HCT116 (cell line): ENCODE measurements around the gene CFB. TPM values are rescaled to one million over a fixed set of nuclear protein-coding genes. Genes with fewer than 3 reads are reported as not detected.
A peak's percentile ranks its signal among the peaks of the same experiment; 100 is the strongest.

ENCODE experiments used
- ATAC-seq: fragments of 200-7000 bp; cut with Tn5 transposase; 2 replicates; pipeline ENCODE4 v1.9.1; 2020; ENCODE audit warnings: mild to moderate bottlenecking, moderate library complexity
- BruUV-seq: library from RNA; stranded (reverse); fragments of 400-500 nt; replicated peaks from 2 replicates; lab custom pipeline; 2021; lab: Mats Ljungman, UMichigan
- CTCF ChIA-PET: fragments of 300-600 bp; sonication (Branson Sonifier 250); formaldehyde crosslinking; loops from one replicate; lab custom pipeline; 2021; ENCODE audit warnings: antibody characterized with exemption; lab: Charles Lee
- POLR2A ChIA-PET: fragments of 300-600, 350-600 bp; sonication (Branson Sonifier 250); formaldehyde crosslinking; loops from one replicate; lab custom pipeline; 2021; ENCODE audit warnings: antibody characterized with exemption; lab: Charles Lee
- RAD21 ChIA-PET, 2 experiments: fragments of 300-600 bp; sonication (Branson Sonifier 250); formaldehyde crosslinking; loops; one replicate each; lab custom pipeline; 2023; ENCODE audit warnings: low total read pairs in 2 of 2; ENCODE audit not compliant: uncharacterized antibody in 2 of 2, unreplicated experiment in 2 of 2, low non-redundant PET in 1 of 2; lab: Charles Lee
- DNase-seq: peaks from one replicate; pipeline ENCODE4 v3.0.0-alpha.2; 2010; ENCODE audit warnings: low read depth, low spot score
- H2AFZ ChIP-seq: fragments of 200-600 bp; shearing (Covaris generic), sonication (generic); 2 replicates; pipeline ENCODE4 v1.6.1; 2017; ENCODE audit warnings: low read depth, mixed run types, mixed read lengths, antibody characterized with exemption, low read length; ENCODE audit not compliant: poor library complexity, severe bottlenecking
- H3K27ac ChIP-seq: 2 replicates; pipeline ENCODE4 v1.5.1; 2012; ENCODE audit warnings: low read depth, low read length
- H3K27me3 ChIP-seq: fragments of 200-600 bp; sonication (generic); 2 replicates; pipeline ENCODE4 v1.6.1; 2016; ENCODE audit warnings: mixed run types, low read length, mixed read lengths; ENCODE audit not compliant: insufficient read depth
- H3K36me3 ChIP-seq, 2 experiments: fragments of 200-500 bp in 1 of 2; fragments of 200-600 bp in 1 of 2; sonication (Bioruptor generic) in 1 of 2; sonication (generic) in 1 of 2; 2 replicates each; pipeline versions ENCODE4 v1.5.1 to v1.6.1; 2014 to 2016; ENCODE audit warnings: low read length in 2 of 2, inconsistent platforms in 1 of 2, mixed read lengths in 1 of 2, mixed run types in 1 of 2; ENCODE audit not compliant: insufficient read depth in 2 of 2, control insufficient read depth in 1 of 2
- H3K4me1 ChIP-seq, 2 experiments: fragments of 200-600 bp in 1 of 2; sonication (generic) in 1 of 2; 2 replicates each; pipeline versions ENCODE4 v1.5.1 to v1.6.1; 2012 to 2017; ENCODE audit warnings: low read length in 2 of 2, inconsistent platforms in 1 of 2, mild to moderate bottlenecking in 1 of 2, mixed read lengths in 1 of 2, mixed run types in 1 of 2, moderate library complexity in 1 of 2; ENCODE audit not compliant: insufficient read depth in 2 of 2, control insufficient read depth in 1 of 2
- H3K4me2 ChIP-seq: fragments of 200-600 bp; sonication (generic); 2 replicates; pipeline ENCODE4 v1.6.1; 2017; ENCODE audit warnings: mixed run types, low read length, mixed read lengths
- H3K4me3 ChIP-seq, 2 experiments: fragments of 200-600 bp in 1 of 2; sonication (generic) in 1 of 2; replicated peaks in 1 of 2; 2 replicates each; pipeline ENCODE4 v1.5.1; 2011 to 2016; ENCODE audit warnings: low read length in 2 of 2, control low read depth in 1 of 2, low read depth in 1 of 2, mild to moderate bottlenecking in 1 of 2, mixed read lengths in 1 of 2, mixed run types in 1 of 2
- H3K79me2 ChIP-seq: fragments of 200-600 bp; sonication (generic); 2 replicates; pipeline ENCODE4 v1.6.1; 2017; ENCODE audit warnings: mild to moderate bottlenecking, mixed run types, low read length, moderate library complexity, mixed read lengths; ENCODE audit not compliant: insufficient read depth
- H3K9ac ChIP-seq: fragments of 200-600 bp; sonication (generic); 2 replicates; pipeline ENCODE4 v1.6.1; 2016; ENCODE audit warnings: low read length, mixed read lengths
- H3K9me2 ChIP-seq: fragments of 200-600 bp; sonication (generic), shearing (Covaris generic); 2 replicates; pipeline ENCODE4 v1.6.1; 2017; ENCODE audit warnings: mixed run types, mild to moderate bottlenecking, moderate library complexity; ENCODE audit not compliant: insufficient read depth
- H3K9me3 ChIP-seq, 2 experiments: fragments of 200-500 bp in 1 of 2; fragments of 200-600 bp in 1 of 2; sonication (Bioruptor generic) in 1 of 2; sonication (generic) in 1 of 2; 2 replicates each; pipeline ENCODE4 v1.6.1; 2014 to 2017; ENCODE audit warnings: low read length in 2 of 2, mixed read lengths in 2 of 2, inconsistent platforms in 1 of 2, low read depth in 1 of 2, mild to moderate bottlenecking in 1 of 2, mixed run types in 1 of 2, moderate library complexity in 1 of 2; ENCODE audit not compliant: control insufficient read depth in 1 of 2, insufficient read depth in 1 of 2
- H4K20me1 ChIP-seq: fragments of 200-600 bp; sonication (generic), shearing (Covaris generic); 2 replicates; pipeline ENCODE4 v1.6.1; 2017; ENCODE audit warnings: mixed run types, mild to moderate bottlenecking, moderate library complexity; ENCODE audit not compliant: insufficient read depth
- CBX3 ChIP-seq: IDR thresholded peaks from 2 replicates; pipeline ENCODE4 v1.6.1; 2012; ENCODE audit warnings: low read depth
- CEBPB ChIP-seq: IDR thresholded peaks from 2 replicates; pipeline ENCODE4 v1.6.1; 2012; ENCODE audit warnings: low read depth
- EZH2phosphoT487 ChIP-seq: fragments of 200-600 bp; IDR thresholded peaks from 2 replicates; pipeline ENCODE4 v1.6.1; 2018; ENCODE audit warnings: antibody characterized with exemption, borderline replicate concordance
- FOSL1 ChIP-seq: IDR thresholded peaks from 2 replicates; pipeline ENCODE4 v1.6.1; 2012; ENCODE audit warnings: low read depth
- POLR2A ChIP-seq: IDR thresholded peaks from 2 replicates; pipeline ENCODE4 v1.7.0; 2011; ENCODE audit warnings: borderline replicate concordance; ENCODE audit not compliant: insufficient read depth, insufficient read length; ENCODE audit errors: extremely low read depth
- POLR2AphosphoS5 ChIP-seq: IDR thresholded peaks from 2 replicates; pipeline ENCODE4 v1.6.1; 2011; ENCODE audit warnings: mild to moderate bottlenecking, low read depth, low read length, moderate library complexity
- RAD21 ChIP-seq: IDR thresholded peaks from 2 replicates; pipeline ENCODE4 v1.6.1; 2012; ENCODE audit warnings: low read depth, mild to moderate bottlenecking
- SIN3A ChIP-seq: IDR thresholded peaks from 2 replicates; pipeline ENCODE4 v1.6.1; 2012; ENCODE audit warnings: low read depth
- SRF ChIP-seq: IDR thresholded peaks from 2 replicates; pipeline ENCODE4 v1.6.1; 2012; ENCODE audit warnings: low read depth
- ZBTB33 ChIP-seq: IDR thresholded peaks from 2 replicates; pipeline ENCODE4 v1.6.1; 2011; ENCODE audit warnings: mild to moderate bottlenecking, low read length, moderate library complexity; ENCODE audit not compliant: insufficient replicate concordance; ENCODE audit errors: extremely low read depth
- ZNF274 ChIP-seq: fragments of 200-500 bp; sonication (Bioruptor generic); IDR thresholded peaks from 2 replicates; pipeline ENCODE4 v1.6.1; 2014; ENCODE audit warnings: mild to moderate bottlenecking, low read depth, low read length, inconsistent platforms
- intact Hi-C: fragments of 100-400 bp; cut with micrococcal nuclease; formaldehyde crosslinking; loops from 2 replicates; pipeline ENCODE4 v1.10.0; 2022
- total RNA-seq: library from RNA; stranded (reverse); gene quantifications from one replicate; pipeline ENCODE4 v1.2.1, GENCODE V29; 2021; ENCODE audit not compliant: unreplicated experiment

CFB gene
- total RNA-seq, 1 experiment from 2014 or later = 1.5 TPM

GRCh38 chr6:31969712-31970603 lies 24.1 kb downstream of the CFB start:
- Histone ChIP-seq H3K27ac (no peak overlapping the region), H3K9me2 (no peaks in the 10 kb centered on the region), H3K27me3 (no peaks in the 10 kb centered on the region), H3K36me3 (peaks cover 16 to 31% of the 10 kb centered on the region in 2 experiments; a peak in 3 of 4 replicates), H2AFZ (no peak overlapping the region), H3K4me2 (peak overlapping the region; percentile 98), H3K9me3 (no peaks in the 10 kb centered on the region)
- no peak for ATAC-seq
- no TSS peak for BruUV-seq
- ChIA-PET CTCF (no interaction called here), POLR2A (interaction anchor here (2.4 kb wide), 1 partner anchor 11 kb away, joined by 9 read pairs; the partner anchor contains the start of genes NELFE and SKIC2)
- intact Hi-C loops = no loop called here
- no peak for TF ChIP-seq EZH2phosphoT487
- TF ChIP-seq ZNF274 = no peak
- TF ChIP-seq POLR2AphosphoS5 = 0 out of 2 replicates have a peak, but pooled peaks have one; percentile 23
- no peak for TF ChIP-seq POLR2A
- TF ChIP-seq, all 23 proteins: peak for 1
- Histone ChIP-seq H3K9ac (no peak overlapping the region), H3K4me3 (no peak overlapping the region), H3K4me1 (peaks cover 7 to 25% of the 10 kb centered on the region in 2 experiments; a peak in 3 of 4 replicates), H3K79me2 (peaks cover 34% of the 10 kb centered on the region), H4K20me1 (no peaks in the 10 kb centered on the region)
- RAD21 ChIA-PET = no interaction called here
- DNase-seq = no peak

GRCh38 chr6:31970604-31971271 lies 24.8 kb downstream of the CFB start:
- Histone ChIP-seq H3K36me3 (peaks cover 10 to 28% of the 10 kb centered on the region in 2 experiments; a peak in 3 of 4 replicates), H3K9ac (peak overlapping the region; percentile 92), H3K4me1 (peaks cover 7 to 25% of the 10 kb centered on the region in 2 experiments; a peak in 3 of 4 replicates), H3K27me3 (no peaks in the 10 kb centered on the region), H3K9me2 (no peaks in the 10 kb centered on the region), H4K20me1 (no peaks in the 10 kb centered on the region), H3K4me3 (peak overlapping the region; percentile 70 to 93), H3K4me2 (peak overlapping the region; percentile 98), H3K27ac (peak overlapping the region; percentile 86), H3K9me3 (no peaks in the 10 kb centered on the region), H2AFZ (no peak overlapping the region), H3K79me2 (peaks cover 34% of the 10 kb centered on the region)
- peak; percentile 36 for TF ChIP-seq POLR2A
- TF ChIP-seq CEBPB = no peak
- no peak for TF ChIP-seq RAD21
- peak; percentile 13; the same call in 1 of the 2 replicates for TF ChIP-seq POLR2AphosphoS5
- TF ChIP-seq ZBTB33 = no peak
- no peak for TF ChIP-seq SIN3A
- TF ChIP-seq CBX3 = no peak
- no peak for TF ChIP-seq SRF
- no peak for TF ChIP-seq FOSL1
- TF ChIP-seq ZNF274 = no peak
- no TSS peak for BruUV-seq
- intact Hi-C loops = no loop called here
- POLR2A ChIA-PET = interaction anchor here (0.6 to 2.4 kb wide), 3 partner anchors 12 to 143 kb away, joined by 6 to 9 read pairs (median 6); partner anchors contain the start of genes HSPA1B, NELFE and SKIC2
- CTCF ChIA-PET = no interaction called here
- RAD21 ChIA-PET = no interaction called here
- no peak for ATAC-seq
- DNase-seq = no peak
